AG10803 (cell line): ENCODE data around the gene ELOB.

ENCODE experiments used
- DNase-seq: peaks from one replicate; pipeline ENCODE4 v3.0.0; 2010; ENCODE audit warnings: low read depth
- H3K4me3 ChIP-seq: 2 replicates; pipeline ENCODE4 v1.5.1; 2011; ENCODE audit warnings: mild to moderate bottlenecking, low read length, control low read depth
- CTCF ChIP-seq: conservative IDR thresholded peaks from 2 replicates; pipeline ENCODE4 v1.5.1; 2011; ENCODE audit warnings: mild to moderate bottlenecking, low read length, control low read depth, inconsistent platforms

The ELOB gene

GRCh38 chr16:2775131-2775716 lies 1.9 kb downstream of the ELOB start:
- no peak overlapping the region for H3K4me3 ChIP-seq
- TF ChIP-seq CTCF, result no peak
- no peak for DNase-seq

- H3K4me3 ChIP-seq, result no peak overlapping the region
- TF ChIP-seq CTCF, result no peak
- DNase-seq, result no peak
These were observed 2.8 kb downstream of the ELOB start for GRCh38 chr16:2774161-2774891.

GRCh38 chr16:2773188-2773968 lies 3.7 kb downstream of the ELOB start:
- peak; percentile 40 for DNase-seq
- H3K4me3 ChIP-seq, result no peak overlapping the region
- no peak for TF ChIP-seq CTCF

GRCh38 chr16:2771496-2772402 lies 5.3 kb downstream of the ELOB start:
- no peak for TF ChIP-seq CTCF
- H3K4me3 ChIP-seq, result no peak overlapping the region
- DNase-seq, result no peak

GRCh38 chr16:2770057-2770951 lies 6.8 kb downstream of the ELOB start:
- no peak for TF ChIP-seq CTCF
- no peak overlapping the region for H3K4me3 ChIP-seq
- DNase-seq, result no peak

- H3K4me3 ChIP-seq, result no peak overlapping the region
- TF ChIP-seq CTCF, result no peak
- peak; percentile 29 for DNase-seq
These were observed 7.4 kb downstream of the ELOB start for GRCh38 chr16:2769675-2770056.
